Sigmoid colon (tissue), 4 donors: Measurements from ENCODE around the gene TAF11L14.
"Not testable (repeated sequence)": the region's sequence is repeated elsewhere in the genome, so short reads cannot be mapped to it uniquely, and the experiment has no call there.

Experiments used
- CTCF ChIP-seq, 4 experiments: fragments of 450-650 bp in 3 of 4; fragments of 200-600 bp in 1 of 4; IDR thresholded peaks; one replicate each; pipeline ENCODE4 v1.5.1; 2016 to 2019; ENCODE audit warnings: antibody characterized with exemption in 4 of 4, mild to moderate bottlenecking in 3 of 4, moderate library complexity in 2 of 4
- EP300 ChIP-seq, 4 donors: sonication (generic); formaldehyde crosslinking; IDR thresholded peaks; one replicate each; pipeline ENCODE4 v1.6.1; 2017; ENCODE audit warnings: antibody characterized with exemption in 4 of 4
- POLR2A ChIP-seq, 2 donors: fragments of 450-650 bp; IDR thresholded peaks; one replicate each; pipeline ENCODE4 v1.6.1; 2016; ENCODE audit warnings: antibody characterized with exemption in 2 of 2, mild to moderate bottlenecking in 2 of 2, moderate library complexity in 2 of 2
- POLR2AphosphoS5 ChIP-seq, 4 donors: sonication (generic); formaldehyde crosslinking; IDR thresholded peaks; one replicate each; pipeline ENCODE4 v1.6.1; 2017; ENCODE audit warnings: antibody characterized with exemption in 4 of 4

GRCh38 chr5:17585658-17586057 is 48.6 kb upstream of the TAF11L14 start, which contains the start of gene TAF11L7:
- TF ChIP-seq EP300, POLR2A, POLR2AphosphoS5, CTCF (IDR thresholded peaks at IDR 0.05): not testable (repeated sequence)
